Activated CD4-positive, alpha-beta T cell treated with anti-CD3 and anti-CD28 coated beads for 48 hours (primary cell): ENCODE results near the gene DACH1.
"Not testable (repeated sequence)": the region's sequence is repeated elsewhere in the genome, so short reads cannot be mapped to it uniquely, and the experiment has no call there.

Experiments used
- DNase-seq: peaks from one replicate; pipeline ENCODE4 v3.0.0-alpha.2; 2020

DACH1 gene

GRCh38 chr13:71828117-71828516, 38.9 kb downstream of the DACH1 start:
- no peak for DNase-seq

- DNase-seq, result no peak
Observed at GRCh38 chr13:71827241-71827640, 39.8 kb downstream of the DACH1 start.

GRCh38 chr13:71820699-71821098, 46.3 kb downstream of the DACH1 start:
- no peak for DNase-seq

GRCh38 chr13:71817335-71817734, 49.7 kb downstream of the DACH1 start:
- DNase-seq, result no peak

- DNase-seq, result no peak
Observed at GRCh38 chr13:71814806-71815360, 52.1 kb downstream of the DACH1 start.

- no peak for DNase-seq
Observed at GRCh38 chr13:71813187-71813586, 53.8 kb downstream of the DACH1 start.

- no peak for DNase-seq
Observed at GRCh38 chr13:71811344-71811743, 55.7 kb downstream of the DACH1 start.

- DNase-seq, result no peak
Observed at GRCh38 chr13:71808708-71809107, 58.3 kb downstream of the DACH1 start.

- DNase-seq, result no peak
Observed at GRCh38 chr13:71806886-71807285, 60.1 kb downstream of the DACH1 start.

GRCh38 chr13:71803066-71803465, 63.9 kb downstream of the DACH1 start:
- no peak for DNase-seq

- DNase-seq, result no peak
Observed at GRCh38 chr13:71801781-71802180, 65.2 kb downstream of the DACH1 start.

GRCh38 chr13:71801165-71801760, 65.7 kb downstream of the DACH1 start:
- no peak for DNase-seq

- no peak for DNase-seq
Observed at GRCh38 chr13:71799324-71799723, 67.7 kb downstream of the DACH1 start.

- DNase-seq, result no peak
Observed at GRCh38 chr13:71798707-71799106, 68.3 kb downstream of the DACH1 start.

GRCh38 chr13:71797517-71797916, 69.5 kb downstream of the DACH1 start:
- no peak for DNase-seq

- DNase-seq, result no peak
Observed at GRCh38 chr13:71789693-71790329, 77.2 kb downstream of the DACH1 start.

- no peak for DNase-seq
Observed at GRCh38 chr13:71789037-71789436, 78.0 kb downstream of the DACH1 start.

GRCh38 chr13:71787414-71787813, 79.6 kb downstream of the DACH1 start:
- DNase-seq, result no peak

- no peak for DNase-seq
Observed at GRCh38 chr13:71786875-71787274, 80.1 kb downstream of the DACH1 start.

GRCh38 chr13:71785361-71785760, 81.6 kb downstream of the DACH1 start:
- DNase-seq, result no peak

GRCh38 chr13:71780546-71780945, 86.5 kb downstream of the DACH1 start:
- no peak for DNase-seq

GRCh38 chr13:71778998-71779397, 88.0 kb downstream of the DACH1 start:
- DNase-seq, result not testable (repeated sequence)

GRCh38 chr13:71775966-71776365, 91.0 kb downstream of the DACH1 start:
- DNase-seq, result no peak

GRCh38 chr13:71774863-71775262, 92.1 kb downstream of the DACH1 start:
- no peak for DNase-seq

GRCh38 chr13:71773531-71773930, 93.5 kb downstream of the DACH1 start:
- DNase-seq, result no peak
